IMR-90 (cell line): Measurements from ENCODE around the gene PIKFYVE. TPM values are rescaled to one million over a fixed set of nuclear protein-coding genes. Genes with fewer than 3 reads are reported as not detected.

Experiments used
- ATAC-seq: fragments of 200-7000 bp; cut with Tn5 transposase; 2 replicates; pipeline ENCODE4 v1.9.1; 2020; ENCODE audit warnings: low read depth, mild to moderate bottlenecking, moderate library complexity
- BruUV-seq: library from RNA; stranded (reverse); fragments of 400-500 nt; replicated peaks from 2 replicates; lab custom pipeline; 2021; lab: Mats Ljungman, UMichigan
- CTCF ChIA-PET: fragments of 300-600 bp; formaldehyde crosslinking; extraction: SDS; loops from one replicate; lab custom pipeline; 2021; ENCODE audit warnings: antibody characterized with exemption; lab: Yijun Ruan, JAX
- POLR2A ChIA-PET: fragments of 300-600 bp; sonication (Branson Sonifier 250); formaldehyde crosslinking; loops from one replicate; lab custom pipeline; 2022; ENCODE audit warnings: antibody characterized with exemption; ENCODE audit not compliant: unreplicated experiment; lab: Charles Lee
- DNase-seq: peaks from one replicate; pipeline ENCODE4 v3.0.0; 2013
- H2AFZ ChIP-seq: replicated peaks from 2 replicates; pipeline ENCODE3; 2013; ENCODE audit warnings: low read length, mild to moderate bottlenecking; ENCODE audit not compliant: poor library complexity
- H2AK5ac ChIP-seq: 2 replicates; pipeline ENCODE4 v1.6.1; 2013; ENCODE audit warnings: low read depth, low read length, inconsistent platforms
- H2AK9ac ChIP-seq: replicated peaks from 2 replicates; pipeline ENCODE3; 2013; ENCODE audit warnings: mild to moderate bottlenecking, low read depth, low read length, moderate library complexity; ENCODE audit not compliant: poor library complexity
- H2BK120ac ChIP-seq: 2 replicates; pipeline ENCODE4 v1.6.1; 2013; ENCODE audit warnings: low read depth, low read length, inconsistent platforms
- H2BK15ac ChIP-seq: 3 replicates; pipeline ENCODE4 v1.6.1; 2013; ENCODE audit warnings: low read depth, low read length, inconsistent platforms
- H2BK20ac ChIP-seq: 2 replicates; pipeline ENCODE4 v1.6.1; 2013; ENCODE audit warnings: low read depth, mild to moderate bottlenecking, inconsistent platforms, low read length, moderate library complexity
- H2BK5ac ChIP-seq: 2 replicates; pipeline ENCODE4 v1.6.1; 2013; ENCODE audit warnings: mild to moderate bottlenecking, low read depth, low read length, inconsistent platforms; ENCODE audit not compliant: poor library complexity, severe bottlenecking
- H3K14ac ChIP-seq: replicated peaks from 2 replicates; pipeline ENCODE4 v1.6.1; 2013; ENCODE audit warnings: low read depth, low read length, inconsistent platforms
- H3K18ac ChIP-seq: 2 replicates; pipeline ENCODE4 v1.6.1; 2013; ENCODE audit warnings: low read depth, low read length, control low read depth
- H3K23ac ChIP-seq: 2 replicates; pipeline ENCODE4 v1.6.1; 2013; ENCODE audit warnings: low read depth, low read length, inconsistent platforms
- H3K27ac ChIP-seq: 2 replicates; pipeline ENCODE4 v1.5.1; 2013; ENCODE audit warnings: mild to moderate bottlenecking, control low read depth, low read length; ENCODE audit not compliant: insufficient read depth
- H3K27me3 ChIP-seq: 2 replicates; pipeline ENCODE4 v1.6.1; 2013; ENCODE audit warnings: low read length; ENCODE audit not compliant: control insufficient read depth, insufficient read depth
- H3K36me3 ChIP-seq: 2 replicates; pipeline ENCODE4 v1.6.1; 2013; ENCODE audit warnings: low read length, mixed read lengths; ENCODE audit not compliant: control insufficient read depth, insufficient read depth
- H3K4ac ChIP-seq: 2 replicates; pipeline ENCODE4 v1.6.1; 2013; ENCODE audit warnings: low read depth, low read length, inconsistent platforms
- H3K4me1 ChIP-seq: 2 replicates; pipeline ENCODE4 v1.6.1; 2013; ENCODE audit warnings: low read length, mixed read lengths; ENCODE audit not compliant: control insufficient read depth, insufficient read depth
- H3K4me2 ChIP-seq: 2 replicates; pipeline ENCODE4 v1.6.1; 2013; ENCODE audit warnings: low read depth, mild to moderate bottlenecking, control low read depth, low read length, moderate library complexity
- H3K4me3 ChIP-seq: 2 replicates; pipeline ENCODE4 v1.5.1; 2013; ENCODE audit warnings: low read depth, mild to moderate bottlenecking, control low read depth, low read length, moderate library complexity; ENCODE audit not compliant: insufficient read depth
- H3K56ac ChIP-seq: 2 replicates; pipeline ENCODE4 v1.6.1; 2013; ENCODE audit warnings: low read length, inconsistent platforms; ENCODE audit not compliant: insufficient read depth; ENCODE audit errors: extremely low read depth
- H3K79me1 ChIP-seq, 2 experiments: 2 replicates each; pipeline ENCODE4 v1.6.1; 2013; ENCODE audit warnings: low read length in 2 of 2, inconsistent platforms in 1 of 2, low read depth in 1 of 2
- H3K9ac ChIP-seq: 2 replicates; pipeline ENCODE4 v1.6.1; 2013; ENCODE audit warnings: low read depth, low read length, control low read depth
- H3K9me1 ChIP-seq: 2 replicates; pipeline ENCODE4 v1.6.1; 2013; ENCODE audit warnings: low read length, inconsistent platforms; ENCODE audit not compliant: insufficient read depth
- H3K9me3 ChIP-seq: 2 replicates; pipeline ENCODE4 v1.6.1; 2013; ENCODE audit warnings: low read length; ENCODE audit not compliant: control insufficient read depth, insufficient read depth
- H4K20me1 ChIP-seq: 2 replicates; pipeline ENCODE4 v1.6.1; 2013; ENCODE audit warnings: low read length, inconsistent platforms; ENCODE audit not compliant: insufficient read depth
- H4K5ac ChIP-seq: 2 replicates; pipeline ENCODE4 v1.6.1; 2013; ENCODE audit warnings: mild to moderate bottlenecking, low read depth, low read length, control low read depth
- H4K8ac ChIP-seq, 2 experiments: 2 replicates each; pipeline ENCODE4 v1.6.1; 2013; ENCODE audit warnings: low read depth in 2 of 2, low read length in 2 of 2, control low read depth in 1 of 2, inconsistent platforms in 1 of 2
- H4K91ac ChIP-seq: 2 replicates; pipeline ENCODE4 v1.6.1; 2013; ENCODE audit warnings: low read depth, low read length, inconsistent platforms; ENCODE audit not compliant: insufficient read depth
- BHLHE40 ChIP-seq: fragments of 150-350 bp; IDR thresholded peaks from 2 replicates; pipeline ENCODE4 v1.6.1; 2016; ENCODE audit warnings: mild to moderate bottlenecking, low read depth, low read length
- CHD1 ChIP-seq: IDR thresholded peaks from 2 replicates; pipeline ENCODE4 v1.6.1; 2012; ENCODE audit warnings: low read depth, low read length, improper control_type of control experiment
- FOS ChIP-seq: fragments of 150-350 bp; IDR thresholded peaks from 2 replicates; pipeline ENCODE4 v1.6.1; 2016; ENCODE audit warnings: low read depth, low read length
- RAD21 ChIP-seq: IDR thresholded peaks from 2 replicates; pipeline ENCODE4 v1.6.1; 2012; ENCODE audit warnings: low read length, improper control_type of control experiment
- RFX5 ChIP-seq: IDR thresholded peaks from 2 replicates; pipeline ENCODE4 v1.8.0; 2012; ENCODE audit warnings: low read depth, mild to moderate bottlenecking, low read length, moderate library complexity
- dilution Hi-C: fragments of 300-500 bp; cut with HindIII; formaldehyde crosslinking; loops from one replicate; pipeline ENCODE4 v1.14.3; 2018; ENCODE audit warnings: low sequenced_read_pairs; ENCODE audit not compliant: unreplicated experiment
- in situ Hi-C: fragments of 300-500 bp; cut with MboI; formaldehyde crosslinking; loops from 3 replicates; pipeline ENCODE4 v1.14.3; 2019; ENCODE audit warnings: low sequenced_read_pairs, inconsistent platforms, mixed read lengths
- intact Hi-C: fragments of 100-400 bp; cut with micrococcal nuclease; formaldehyde crosslinking; loops from 2 replicates; pipeline ENCODE4 v1.10.0; 2022
- polyA plus RNA-seq, 3 experiments: library from polyadenylated mRNA; depleted of rRNA; stranded (reverse); fragments of >200 nt; gene quantifications; 2 replicates each; pipeline ENCODE4 v1.2.3, GENCODE V29; 2012; ENCODE audit warnings: low replicate concordance in 1 of 3
- total RNA-seq: library from RNA; depleted of rRNA; stranded (reverse); fragments of >200 nt; gene quantifications from 2 replicates; pipeline ENCODE4 v1.2.3, GENCODE V29; 2012
- TF ChIP-seq, protein P1 (sequence below): fragments of 150-350 bp; IDR thresholded peaks from 2 replicates; pipeline ENCODE4 v1.6.1; 2017; ENCODE audit warnings: mild to moderate bottlenecking, antibody characterized with exemption, low read length, low read depth

The PIKFYVE gene
- total and polyA plus RNA-seq, 2 of the 4 experiments (the other 2 are of a cell fraction) = 9.3 to 34.6 TPM

DNA sequence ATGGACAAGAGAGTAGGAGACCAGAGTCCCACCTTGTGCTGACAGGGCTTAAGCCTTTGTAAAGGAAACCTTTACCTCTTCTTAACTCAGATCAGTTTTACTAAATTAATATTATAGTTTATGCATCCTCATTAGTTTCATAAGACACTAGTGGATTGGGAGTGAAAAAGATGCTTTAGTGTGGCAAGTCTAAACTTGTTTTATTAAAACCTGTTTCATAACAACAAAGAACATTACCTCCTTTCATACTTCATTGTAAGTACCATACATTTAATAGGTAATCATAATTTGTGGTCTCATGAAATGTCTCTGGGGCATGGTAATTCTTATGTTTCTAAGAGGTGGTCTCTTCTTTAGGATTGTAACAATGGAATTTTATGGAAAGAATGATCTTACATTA lies 63.4 kb downstream of the PIKFYVE start:
- peaks cover 35% of the 10 kb centered on the region for H3K36me3 ChIP-seq
- CTCF ChIA-PET = no interaction called here

More for the DNA sequence above, 63.4 kb downstream of the PIKFYVE start:
- no peaks in the 10 kb centered on the region; the same call in 1 of the 2 replicates for H3K9me1 ChIP-seq
- no peak overlapping the region for H4K8ac ChIP-seq
- no peak overlapping the region for H2BK120ac ChIP-seq
- no peak overlapping the region for H3K4me2 ChIP-seq
- H2AFZ ChIP-seq = no peak overlapping the region
- H3K27ac ChIP-seq = no peak overlapping the region
- no peak overlapping the region for H2BK5ac ChIP-seq
- no peak overlapping the region for H3K18ac ChIP-seq
- POLR2A ChIA-PET = no interaction called here
- intact Hi-C loops (loop anchor here (2.0 kb wide), 1 partner anchor 15 kb away; no protein-coding TSS in a partner anchor), dilution Hi-C loops (no loop called here), in situ Hi-C loops (no loop called here)
- TF ChIP-seq RFX5 (no peak), CHD1 (no peak), RAD21 (no peak), BHLHE40 (no peak), FOS (no peak)
- TF ChIP-seq, protein P1, sequence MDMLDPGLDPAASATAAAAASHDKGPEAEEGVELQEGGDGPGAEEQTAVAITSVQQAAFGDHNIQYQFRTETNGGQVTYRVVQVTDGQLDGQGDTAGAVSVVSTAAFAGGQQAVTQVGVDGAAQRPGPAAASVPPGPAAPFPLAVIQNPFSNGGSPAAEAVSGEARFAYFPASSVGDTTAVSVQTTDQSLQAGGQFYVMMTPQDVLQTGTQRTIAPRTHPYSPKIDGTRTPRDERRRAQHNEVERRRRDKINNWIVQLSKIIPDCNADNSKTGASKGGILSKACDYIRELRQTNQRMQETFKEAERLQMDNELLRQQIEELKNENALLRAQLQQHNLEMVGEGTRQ = no peak
- no peak overlapping the region for H2BK15ac ChIP-seq
- no peak overlapping the region for H2AK5ac ChIP-seq
- no peak overlapping the region for H3K4ac ChIP-seq
- ATAC-seq (no peak), DNase-seq (no peak)
- H3K4me3 ChIP-seq = no peak overlapping the region
- H2BK20ac ChIP-seq = no peak overlapping the region
- H3K79me1 ChIP-seq = no peaks in the 10 kb centered on the region; a peak in 2 of 4 replicates
- no peaks in the 10 kb centered on the region for H3K27me3 ChIP-seq
- no peak overlapping the region for H3K23ac ChIP-seq
- H3K14ac ChIP-seq = no peak overlapping the region
- no peak overlapping the region for H4K91ac ChIP-seq
- H3K4me1 ChIP-seq = no peaks in the 10 kb centered on the region
- no peak overlapping the region for H3K56ac ChIP-seq
- no peak overlapping the region for H3K9ac ChIP-seq
- no peak overlapping the region for H2AK9ac ChIP-seq
- no peak overlapping the region for H4K5ac ChIP-seq
- no TSS peak for BruUV-seq
- no peaks in the 10 kb centered on the region for H3K9me3 ChIP-seq
- no peaks in the 10 kb centered on the region for H4K20me1 ChIP-seq
